Adipose tissue (tissue), 3 donors: Measurements from ENCODE around the gene DDX20. TPM values are rescaled to one million over a fixed set of nuclear protein-coding genes. Genes with fewer than 3 reads are reported as not detected.

Experiments
- H3K27ac ChIP-seq: one replicate; pipeline ENCODE4 v1.5.1; 2013; ENCODE audit warnings: low read depth, low read length
- WGBS, 3 donors: extraction: QIAGEN DNeasy Blood & Tissue Kit; methylation state at CpG; one replicate each; pipeline ENCODE4 v1.1.7; 2013; 5-methylcytosine and 5-hydroxymethylcytosine counted together
- polyA plus RNA-seq, 3 donors: library from polyadenylated mRNA; stranded (reverse); fragments of 200-250 nt; gene quantifications; one replicate each; pipeline ENCODE4 v1.2.3, GENCODE V29; 2013
- donor health status: healthy with polysubstance abuse.
- donor health status: Bipolar disorder and iron deficiency.
- donor health status: healthy.

Gene DDX20
- polyA plus RNA-seq, 3 donors: 2.5 to 5.3 (median 3.6) TPM

- H3K27ac ChIP-seq: no peak overlapping the region
- WGBS, 3 donors: 74 to 83% (median 76%) methylated on average over 5 of the region's 5 CpGs
Measured at GRCh38 chr1:111742938-111743549, 12.7 kb upstream of the DDX20 start.

DNA sequence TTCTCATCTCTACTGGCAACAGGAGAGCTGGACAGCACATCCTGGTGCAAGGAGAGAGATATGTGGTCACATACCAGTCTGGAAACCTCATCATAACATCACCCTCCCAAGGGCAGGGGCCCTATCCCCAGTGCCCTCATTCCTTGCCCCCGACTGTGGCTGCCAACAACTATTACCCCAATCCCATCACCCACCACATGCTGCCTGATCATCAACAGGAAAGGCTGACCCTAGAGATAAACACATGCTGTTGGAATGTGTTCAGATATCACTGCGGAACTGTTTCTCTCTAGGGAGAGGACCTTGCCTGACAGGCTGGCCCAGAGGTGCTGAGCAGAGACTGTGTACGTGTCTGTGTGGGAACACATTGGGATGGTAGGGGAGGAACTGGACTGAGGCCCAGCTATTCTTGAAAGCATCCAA is 12.0 kb upstream of the DDX20 start:
- no peak overlapping the region for H3K27ac ChIP-seq
- 43 to 71% (median 48%) methylated on average over 3 of the region's 3 CpGs for WGBS, 3 donors

GRCh38 chr1:111745675-111746613 is 9.8 kb upstream of the DDX20 start:
- no peak overlapping the region for H3K27ac ChIP-seq
- WGBS, 3 donors: 88 to 96% (median 95%) methylated on average over 9 of the region's 9 CpGs

- no peak overlapping the region for H3K27ac ChIP-seq
- WGBS, 3 donors: 67 to 86% (median 78%) methylated on average over 2 of the region's 2 CpGs
Measured at GRCh38 chr1:111746614-111746999, 9.1 kb upstream of the DDX20 start.

DNA sequence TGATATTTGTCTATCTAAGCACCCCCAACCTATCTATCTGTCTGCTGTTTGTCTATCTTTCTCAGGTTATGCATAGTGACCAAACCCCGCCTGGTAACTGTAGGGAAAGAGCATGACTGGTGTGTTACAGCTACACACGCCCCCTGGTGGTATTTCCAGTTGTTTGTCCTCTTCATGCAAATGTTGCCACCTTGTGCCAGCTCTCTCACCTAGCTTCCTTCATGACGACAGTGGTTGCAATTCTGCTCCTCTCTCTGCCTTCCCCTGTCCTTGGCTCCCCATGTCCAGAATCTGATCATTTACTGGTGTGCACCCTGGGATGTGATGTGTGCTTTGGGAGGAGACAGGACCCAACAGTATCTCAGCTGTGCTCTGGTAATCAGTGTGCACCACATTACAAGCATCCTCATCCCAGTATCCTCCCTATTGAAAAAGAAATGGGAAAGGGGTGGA is 8.4 kb upstream of the DDX20 start:
- WGBS, 3 donors: 35 to 42% (median 40%) methylated on average over 3 of the region's 3 CpGs
- H3K27ac ChIP-seq: no peak overlapping the region

DNA sequence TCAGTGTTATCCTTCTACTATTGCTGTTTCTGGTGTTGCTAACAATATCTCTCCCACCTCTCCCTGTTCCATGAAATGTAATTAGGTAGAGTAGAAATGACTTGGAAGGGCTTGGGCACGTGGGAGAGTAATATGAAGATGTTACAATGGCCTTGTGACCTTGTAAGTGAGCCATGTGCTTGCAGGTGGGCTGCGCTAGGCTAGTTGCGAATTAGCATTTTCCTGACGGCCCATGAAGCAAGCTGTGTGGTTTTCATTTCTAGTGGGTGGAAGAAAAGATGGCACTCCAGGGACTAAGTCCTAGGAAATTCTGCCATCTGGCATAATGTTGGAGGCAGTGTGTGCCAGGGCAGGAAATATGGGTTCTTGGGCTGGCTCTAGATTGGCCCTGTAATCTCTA is 7.8 kb upstream of the DDX20 start:
- WGBS, 3 donors: 76 to 91% (median 78%) methylated on average over 4 of the region's 4 CpGs
- no peak overlapping the region for H3K27ac ChIP-seq

DNA sequence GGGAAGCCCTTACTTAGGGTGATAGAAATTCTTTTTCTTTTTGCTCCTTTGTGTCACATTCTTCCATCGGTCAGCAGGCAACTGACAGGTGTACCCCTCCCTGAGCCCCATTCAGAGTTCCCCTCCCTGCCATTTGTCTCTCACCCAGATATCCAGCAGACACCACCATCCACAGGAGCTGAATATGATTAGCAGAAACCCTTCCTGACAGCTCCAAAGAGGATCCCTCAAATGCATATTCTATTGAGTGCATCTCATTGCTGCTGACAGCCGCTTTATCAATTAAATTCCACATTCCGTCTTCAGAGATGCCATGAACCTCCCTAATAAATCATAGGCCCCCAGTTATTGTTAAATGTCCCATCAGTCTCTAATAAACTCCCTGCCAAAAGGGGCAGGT is 6.1 kb upstream of the DDX20 start:
- WGBS, 3 donors: 76 to 94% (median 92%) methylated on average over 3 of the region's 3 CpGs
- H3K27ac ChIP-seq: no peak overlapping the region

GRCh38 chr1:111750856-111751255 is 4.8 kb upstream of the DDX20 start:
- 76 to 88% (median 85%) methylated on average over 2 of the region's 2 CpGs for WGBS, 3 donors
- no peak overlapping the region for H3K27ac ChIP-seq

DNA sequence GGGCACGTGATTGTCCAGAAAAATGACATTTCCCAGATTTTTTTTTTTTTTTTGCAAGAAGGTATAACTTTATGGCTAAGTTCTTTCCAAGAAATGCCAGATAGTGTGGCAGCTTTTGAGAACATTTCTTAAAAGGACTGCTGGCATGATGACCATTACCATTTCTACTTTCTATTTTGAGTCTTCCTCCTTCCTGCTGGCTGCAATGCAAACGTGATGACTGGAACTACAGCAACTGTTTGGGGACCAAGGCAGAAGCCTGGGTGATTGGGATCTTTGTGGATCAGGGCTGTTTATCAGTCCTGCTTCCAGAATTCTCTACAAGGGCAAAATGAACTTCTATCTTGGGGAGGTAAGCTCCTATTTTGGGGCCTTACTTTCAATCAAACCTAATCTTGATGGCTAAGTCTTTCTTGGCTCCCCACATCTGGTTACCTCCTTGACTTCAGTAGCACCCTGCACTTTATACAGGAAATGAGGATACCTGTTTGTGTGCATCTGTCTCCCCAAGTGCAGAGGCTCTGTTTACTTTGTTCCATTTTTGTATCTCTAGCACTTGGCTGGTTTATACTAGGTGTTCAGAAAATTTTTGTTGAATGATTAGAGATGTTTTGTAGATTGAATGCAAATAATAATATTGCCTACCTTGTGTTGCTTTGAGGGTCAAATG is 3.7 kb upstream of the DDX20 start:
- WGBS, 3 donors: 43 to 52% (median 47%) methylated on average over 2 of the region's 2 CpGs
- H3K27ac ChIP-seq: no peak overlapping the region

- H3K27ac ChIP-seq: no peak overlapping the region
- WGBS, 3 donors: 0 to 1% (median 0%) methylated on average over 12 of the region's 12 CpGs
Measured at GRCh38 chr1:111754984-111755330, 744 bp upstream of the DDX20 start.

- WGBS, 3 donors: 0 to 1% (median 1%) methylated on average over 26 to 35 of the region's 35 CpGs
- peak overlapping the region; percentile 40 for H3K27ac ChIP-seq
Measured at GRCh38 chr1:111756124-111756513, 418 bp downstream of the DDX20 start.

GRCh38 chr1:111758373-111758772 is 2.7 kb downstream of the DDX20 start:
- WGBS, 3 donors: 64 to 71% (median 70%) methylated on average over 2 of the region's 2 CpGs
- no peak overlapping the region for H3K27ac ChIP-seq

- 47 to 94% (median 85%) methylated on average over 2 of the region's 2 CpGs for WGBS, 3 donors
- H3K27ac ChIP-seq: no peak overlapping the region
Measured at GRCh38 chr1:111761717-111762116, 6.0 kb downstream of the DDX20 start.

- 94 to 98% (median 96%) methylated on average over 2 of the region's 2 CpGs for WGBS, 3 donors
- no peak overlapping the region for H3K27ac ChIP-seq
Measured at GRCh38 chr1:111762332-111762731, 6.6 kb downstream of the DDX20 start.

DNA sequence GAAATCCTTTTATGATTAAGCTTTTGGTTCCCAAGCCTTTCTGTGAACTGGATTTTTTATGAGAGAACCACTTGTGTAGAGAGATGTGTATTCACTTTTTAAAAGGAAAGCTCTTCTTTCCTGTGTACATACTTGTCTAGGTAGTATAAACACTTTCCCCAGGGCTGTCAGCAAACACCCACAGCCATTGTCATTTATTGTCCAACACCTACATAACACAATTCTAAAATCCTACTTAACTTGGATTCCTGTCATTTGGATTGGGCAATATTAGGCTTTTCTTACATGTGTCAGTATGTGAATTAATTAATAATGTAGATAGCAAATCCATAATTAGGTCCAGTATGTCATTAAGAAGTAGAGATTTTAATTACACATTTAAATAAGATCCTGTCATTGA is 12.3 kb downstream of the DDX20 start:
- H3K27ac ChIP-seq: no peak overlapping the region

DNA sequence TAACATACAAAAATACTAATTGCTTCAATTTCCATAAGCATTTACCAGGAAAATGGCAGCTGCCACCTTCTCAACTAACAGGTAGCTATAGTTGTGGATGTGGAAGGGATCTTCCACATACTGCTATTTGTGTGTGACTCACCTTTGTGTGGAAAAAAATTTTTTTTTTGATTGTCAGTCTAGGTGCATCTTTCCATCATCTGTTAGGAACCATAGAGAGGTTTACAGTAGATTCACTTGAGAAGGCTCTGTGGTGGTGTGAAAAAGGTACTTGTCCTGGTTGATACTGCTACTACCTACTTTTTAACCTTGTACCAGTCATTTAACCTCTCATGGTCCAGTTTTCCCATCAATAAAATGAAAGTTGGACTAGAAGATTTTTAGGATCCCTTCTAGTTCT is 12.9 kb downstream of the DDX20 start:
- no peak overlapping the region for H3K27ac ChIP-seq

DNA sequence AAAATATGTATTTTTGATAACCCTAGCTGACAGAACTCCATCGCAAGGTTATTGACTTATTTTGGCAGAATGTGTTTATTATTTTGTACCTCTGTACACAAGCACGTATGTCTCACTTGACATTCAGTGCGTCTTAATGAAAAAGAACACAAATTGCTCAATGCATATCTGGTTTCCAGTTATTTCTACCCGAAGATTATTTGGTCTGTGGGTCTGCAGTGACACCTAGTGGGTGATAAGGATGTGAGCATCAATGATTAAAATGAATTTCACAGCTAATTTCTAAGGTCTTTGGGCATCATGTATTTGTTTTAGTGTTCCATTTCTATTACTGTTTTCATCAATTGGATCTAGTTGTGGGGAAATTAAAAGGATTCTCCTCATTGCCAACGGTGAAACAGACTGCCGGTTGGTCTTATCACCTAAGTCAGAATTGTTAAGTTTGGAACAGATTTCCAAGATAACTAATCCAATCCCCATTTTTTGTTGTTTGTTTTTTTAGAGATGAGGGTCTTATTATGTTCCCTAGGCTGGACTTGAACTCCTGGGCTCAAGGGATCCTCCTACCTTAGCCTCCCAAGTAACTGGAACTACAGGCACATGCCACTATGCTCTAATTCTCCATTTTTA is 13.9 kb downstream of the DDX20 start:
- WGBS, 3 donors: 23 to 36% (median 35%) methylated on average over 6 of the region's 6 CpGs
- H3K27ac ChIP-seq: no peak overlapping the region

GRCh38 chr1:111770916-111771315 is 15.2 kb downstream of the DDX20 start:
- 83 to 87% (median 84%) methylated on average over 4 of the region's 4 CpGs for WGBS, 3 donors
- no peak overlapping the region for H3K27ac ChIP-seq

DNA sequence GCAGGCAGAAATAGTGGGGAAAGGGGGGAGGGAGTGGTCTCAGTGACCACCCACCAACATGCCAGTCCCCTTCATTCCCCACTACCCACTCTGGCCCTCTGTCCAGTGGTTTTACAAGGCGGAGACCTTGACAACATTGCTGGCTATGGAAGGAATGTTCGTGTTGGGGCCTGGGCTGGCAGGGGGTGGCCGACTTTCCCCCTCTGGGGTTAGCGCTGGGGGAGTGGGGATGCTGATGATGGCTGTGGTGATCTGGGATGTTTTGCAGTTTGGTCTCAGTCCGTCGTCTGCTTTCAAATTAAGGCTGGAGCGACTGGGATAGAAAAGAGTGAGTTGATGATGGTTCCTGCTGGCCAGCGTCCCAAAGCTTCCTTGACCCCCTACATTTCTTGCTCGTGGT is 20.3 kb downstream of the DDX20 start:
- H3K27ac ChIP-seq: no peak overlapping the region
- WGBS, 3 donors: 83 to 92% (median 84%) methylated on average over 9 of the region's 9 CpGs
